SK-N-SH treated with all-trans-retinoic acid at 6 μM for 48 hours (cell line): Measurements from ENCODE around the gene SPTB.
A peak's percentile ranks its signal among the peaks of the same experiment; 100 is the strongest.

Experiments
- ATAC-seq: fragments of 200-7000 bp; cut with Tn5 transposase; 3 replicates; pipeline ENCODE4 v1.9.1; 2020; ENCODE audit warnings: mild to moderate bottlenecking, moderate library complexity
- ARNTL ChIP-seq: fragments of 450-650 bp; formaldehyde crosslinking; IDR thresholded peaks from 2 replicates; pipeline ENCODE4 v1.5.0; 2020; ENCODE audit warnings: low read depth, mild to moderate bottlenecking, moderate library complexity, borderline replicate concordance
- BACH2 ChIP-seq: fragments of 250-450 bp; sonication (Bioruptor Pico); IDR thresholded peaks from 2 replicates; pipeline ENCODE4 v1.9.0; 2021; ENCODE audit warnings: mild to moderate bottlenecking, borderline replicate concordance
- CREB5 ChIP-seq: fragments of 250-450 bp; sonication (Bioruptor Pico); IDR thresholded peaks from 2 replicates; pipeline ENCODE4 v1.5.1; 2020; ENCODE audit warnings: low read depth, mild to moderate bottlenecking, moderate library complexity
- CSDC2 ChIP-seq: fragments of 250-450 bp; sonication (Bioruptor Pico); IDR thresholded peaks from 2 replicates; pipeline ENCODE4 v1.5.0; 2020; ENCODE audit warnings: mild to moderate bottlenecking, moderate library complexity
- CSRNP3 ChIP-seq: fragments of 250-450 bp; sonication (Bioruptor Pico); IDR thresholded peaks from 2 replicates; pipeline ENCODE4 v1.5.1; 2021; ENCODE audit warnings: mild to moderate bottlenecking, moderate library complexity
- ESRRG ChIP-seq: fragments of 250-450 bp; sonication (Bioruptor Pico); IDR thresholded peaks from 2 replicates; pipeline ENCODE4 v1.6.1; 2021; ENCODE audit warnings: mild to moderate bottlenecking
- GLIS3 ChIP-seq: fragments of 250-450 bp; sonication (Bioruptor Pico); IDR thresholded peaks from 2 replicates; pipeline ENCODE4 v1.5.0; 2020; ENCODE audit warnings: mild to moderate bottlenecking, moderate library complexity
- PATZ1 ChIP-seq: fragments of 250-450 bp; sonication (Bioruptor Pico); IDR thresholded peaks from 2 replicates; pipeline ENCODE4 v1.8.0; 2020; ENCODE audit warnings: mild to moderate bottlenecking, moderate library complexity, borderline replicate concordance
- POU6F1 ChIP-seq: fragments of 250-450 bp; sonication (Bioruptor Pico); IDR thresholded peaks from 2 replicates; pipeline ENCODE4 v1.8.0; 2021; ENCODE audit warnings: low read depth, mild to moderate bottlenecking, moderate library complexity, borderline replicate concordance
- PPARA ChIP-seq: fragments of 250-450 bp; sonication (Bioruptor Pico); IDR thresholded peaks from 2 replicates; pipeline ENCODE4 v1.5.0; 2020; ENCODE audit warnings: mild to moderate bottlenecking, borderline replicate concordance
- RARB ChIP-seq: fragments of 250-450 bp; sonication (Bioruptor Pico); IDR thresholded peaks from 2 replicates; pipeline ENCODE4 v1.8.0; 2021; ENCODE audit warnings: mild to moderate bottlenecking, moderate library complexity
- TCF4 ChIP-seq: fragments of 250-450 bp; sonication (Bioruptor Pico); IDR thresholded peaks from 2 replicates; pipeline ENCODE4 v1.8.0; 2021; ENCODE audit warnings: mild to moderate bottlenecking, moderate library complexity, borderline replicate concordance
- TOX ChIP-seq: fragments of 250-450 bp; sonication (Bioruptor Pico); IDR thresholded peaks from 2 replicates; pipeline ENCODE4 v1.8.0; 2021; ENCODE audit warnings: mild to moderate bottlenecking, moderate library complexity, borderline replicate concordance
- TSHZ2 ChIP-seq: fragments of 250-450 bp; sonication (Bioruptor Pico); IDR thresholded peaks from 2 replicates; pipeline ENCODE4 v1.5.0; 2020; ENCODE audit warnings: mild to moderate bottlenecking, moderate library complexity
- ZC3H10 ChIP-seq: fragments of 250-450 bp; sonication (Bioruptor Pico); IDR thresholded peaks from 2 replicates; pipeline ENCODE4 v1.5.1; 2021; ENCODE audit warnings: mild to moderate bottlenecking, moderate library complexity
- ZFP30 ChIP-seq: fragments of 450-650 bp; formaldehyde crosslinking; IDR thresholded peaks from 2 replicates; pipeline ENCODE4 v1.5.0; 2022; ENCODE audit warnings: mild to moderate bottlenecking, moderate library complexity
- ZNF565 ChIP-seq: fragments of 450-650 bp; formaldehyde crosslinking; conservative IDR thresholded peaks from 2 replicates; pipeline ENCODE4 v1.5.0; 2020; ENCODE audit warnings: low read depth, mild to moderate bottlenecking, moderate library complexity
- ZNF8 ChIP-seq: fragments of 450-650 bp; formaldehyde crosslinking; IDR thresholded peaks from 2 replicates; pipeline ENCODE4 v1.5.0; 2020; ENCODE audit warnings: mild to moderate bottlenecking, moderate library complexity

Gene SPTB

GRCh38 chr14:64844272-64844671 lies 35.4 kb downstream of the SPTB start:
- TF ChIP-seq PPARA (CRISPR knock-in tag) (no peak), GLIS3 (CRISPR knock-in tag) (no peak), ZFP30 (CRISPR knock-in tag) (no peak), ZNF565 (CRISPR knock-in tag) (no peak), TSHZ2 (no peak), CSDC2 (no peak), ZC3H10 (CRISPR knock-in tag) (no peak), ARNTL (CRISPR knock-in tag) (no peak), BACH2 (CRISPR knock-in tag) (no peak), RARB (no peak)
- ATAC-seq = no peak

GRCh38 chr14:64843548-64843947 lies 36.2 kb downstream of the SPTB start:
- ATAC-seq = no peak
- TF ChIP-seq GLIS3 (CRISPR knock-in tag) = no peak

GRCh38 chr14:64841772-64842750 lies 37.6 kb downstream of the SPTB start:
- TF ChIP-seq TCF4 (CRISPR knock-in tag) = no peak
- no peak for TF ChIP-seq CREB5 (CRISPR knock-in tag)
- no peak for TF ChIP-seq ZNF8 (CRISPR knock-in tag)
- TF ChIP-seq PATZ1 = no peak
- TF ChIP-seq CSRNP3 (CRISPR knock-in tag) = no peak
- TF ChIP-seq GLIS3 (CRISPR knock-in tag) = no peak
- no peak for TF ChIP-seq POU6F1
- TF ChIP-seq CSDC2 = no peak
- TF ChIP-seq ESRRG = no peak

GRCh38 chr14:64841121-64841651 lies 38.5 kb downstream of the SPTB start:
- no peak for TF ChIP-seq ZC3H10 (CRISPR knock-in tag)
- no peak for TF ChIP-seq ZFP30 (CRISPR knock-in tag)
- no peak for TF ChIP-seq PPARA (CRISPR knock-in tag)
- TF ChIP-seq TOX (CRISPR knock-in tag) = no peak
- ATAC-seq = peak; percentile 93

More at GRCh38 chr14:64841772-64842750, 37.6 kb downstream of the SPTB start:
- no peak for ATAC-seq
